Liver (tissue), 9 donors: ENCODE data around the gene HUS1. TPM values are rescaled to one million over a fixed set of nuclear protein-coding genes. Genes with fewer than 3 reads are reported as not detected.

Experiments used
- DNase-seq: peaks from one replicate; pipeline ENCODE4 v3.0.0-alpha.2; 2017; ENCODE audit warnings: low spot score
- H3K27ac ChIP-seq, 2 donors: one replicate each; pipeline ENCODE4 v1.7.0; 2013; ENCODE audit warnings: inconsistent platforms in 2 of 2, low read length in 2 of 2, control low read depth in 1 of 2, low read depth in 1 of 2, mild to moderate bottlenecking in 1 of 2
- H3K27me3 ChIP-seq, 4 donors: one replicate each; pipeline versions ENCODE4 v1.6.1 to v1.7.0; 2013; ENCODE audit warnings: low read length in 3 of 4, inconsistent platforms in 1 of 4, mild to moderate bottlenecking in 1 of 4, moderate library complexity in 1 of 4; ENCODE audit not compliant: control insufficient read depth in 4 of 4, insufficient read depth in 4 of 4
- H3K36me3 ChIP-seq, 4 donors: one replicate each; pipeline versions ENCODE4 v1.6.1 to v1.7.0; 2013; ENCODE audit warnings: low read length in 3 of 4, mild to moderate bottlenecking in 3 of 4, low read depth in 1 of 4, moderate library complexity in 1 of 4; ENCODE audit not compliant: control insufficient read depth in 4 of 4, insufficient read depth in 3 of 4
- H3K4me1 ChIP-seq, 4 donors: one replicate each; pipeline versions ENCODE4 v1.6.1 to v1.7.0; 2013; ENCODE audit warnings: low read length in 3 of 4, mild to moderate bottlenecking in 3 of 4, moderate library complexity in 1 of 4; ENCODE audit not compliant: control insufficient read depth in 4 of 4, insufficient read depth in 4 of 4
- H3K4me3 ChIP-seq, 3 donors: one replicate each; pipeline versions ENCODE4 v1.6.1 to v1.7.0; 2013; ENCODE audit warnings: low read length in 3 of 3, control low read depth in 1 of 3, low read depth in 1 of 3, mild to moderate bottlenecking in 1 of 3
- H3K9ac ChIP-seq, 2 donors: one replicate each; pipeline ENCODE4 v1.7.0; 2013; ENCODE audit warnings: low read length in 2 of 2, mild to moderate bottlenecking in 2 of 2, moderate library complexity in 2 of 2, control low read depth in 1 of 2, low read depth in 1 of 2
- H3K9me3 ChIP-seq, 4 donors: one replicate each; pipeline versions ENCODE4 v1.6.1 to v1.7.0; 2013; ENCODE audit warnings: low read length in 3 of 4; ENCODE audit not compliant: control insufficient read depth in 4 of 4
- ATF3 ChIP-seq: IDR thresholded peaks from 2 replicates; pipeline ENCODE4 v1.6.1; 2016; ENCODE audit warnings: antibody characterized with exemption
- CTCF ChIP-seq: fragments of 150-350 bp; IDR thresholded peaks from 2 replicates; pipeline ENCODE4 v1.5.1; 2017; ENCODE audit warnings: improper control_type of control experiment, low read depth, low read length; ENCODE audit not compliant: missing input control
- EGR1 ChIP-seq, 2 donors: IDR thresholded peaks; 2 replicates each; pipeline ENCODE4 v1.6.1; 2016 to 2018; ENCODE audit warnings: antibody characterized with exemption in 2 of 2, low read depth in 2 of 2
- FOXA1 ChIP-seq: IDR thresholded peaks from 2 replicates; pipeline ENCODE4 v1.6.1; 2016; ENCODE audit warnings: antibody characterized with exemption
- FOXA2 ChIP-seq: IDR thresholded peaks from 2 replicates; pipeline ENCODE4 v1.6.1; 2016; ENCODE audit warnings: antibody characterized with exemption
- GABPA ChIP-seq, 2 donors: IDR thresholded peaks in 1 of 2; conservative IDR thresholded peaks in 1 of 2; 2 replicates each; pipeline ENCODE4 v1.6.1; 2016; ENCODE audit warnings: antibody characterized with exemption in 2 of 2, mild to moderate bottlenecking in 1 of 2, moderate library complexity in 1 of 2
- HNF4A ChIP-seq, 2 donors: conservative IDR thresholded peaks; 2 replicates each; pipeline ENCODE4 v1.6.1; 2016; ENCODE audit warnings: antibody characterized with exemption in 2 of 2, mild to moderate bottlenecking in 2 of 2
- HNF4G ChIP-seq: IDR thresholded peaks from 2 replicates; pipeline ENCODE4 v1.6.1; 2016; ENCODE audit warnings: antibody characterized with exemption
- JUND ChIP-seq, 2 donors: IDR thresholded peaks; 2 replicates each; pipeline ENCODE4 v1.6.1; 2016; ENCODE audit warnings: antibody characterized with exemption in 2 of 2
- MAX ChIP-seq: IDR thresholded peaks from 2 replicates; pipeline ENCODE4 v1.6.1; 2016; ENCODE audit warnings: antibody characterized with exemption
- NR2F2 ChIP-seq: IDR thresholded peaks from 2 replicates; pipeline ENCODE4 v1.6.1; 2016; ENCODE audit warnings: antibody characterized with exemption
- RAD21 ChIP-seq, 2 donors: IDR thresholded peaks; 2 replicates each; pipeline ENCODE4 v1.6.1; 2016; ENCODE audit warnings: antibody characterized with exemption in 2 of 2, mild to moderate bottlenecking in 2 of 2
- REST ChIP-seq: IDR thresholded peaks from 2 replicates; pipeline ENCODE4 v1.6.1; 2016; ENCODE audit warnings: antibody characterized with exemption, mild to moderate bottlenecking
- RXRA ChIP-seq, 2 donors: IDR thresholded peaks; 2 replicates each; pipeline ENCODE4 v1.6.1; 2017 to 2018; ENCODE audit warnings: antibody characterized with exemption in 2 of 2, mild to moderate bottlenecking in 1 of 2
- SP1 ChIP-seq: IDR thresholded peaks from 2 replicates; pipeline ENCODE4 v1.6.1; 2018; ENCODE audit warnings: antibody characterized with exemption, mild to moderate bottlenecking
- TAF1 ChIP-seq: conservative IDR thresholded peaks from 2 replicates; pipeline ENCODE4 v1.6.1; 2016; ENCODE audit warnings: antibody characterized with exemption, mild to moderate bottlenecking
- YY1 ChIP-seq: IDR thresholded peaks from 2 replicates; pipeline ENCODE4 v1.6.1; 2016; ENCODE audit warnings: antibody characterized with exemption, mild to moderate bottlenecking
- ZBTB33 ChIP-seq: IDR thresholded peaks from 2 replicates; pipeline ENCODE4 v1.6.1; 2016; ENCODE audit warnings: antibody characterized with exemption
- WGBS: extraction: QIAGEN DNeasy Blood & Tissue Kit; methylation state at CpG from one replicate; pipeline ENCODE4 v1.1.7; 2013; 5-methylcytosine and 5-hydroxymethylcytosine counted together
- polyA plus RNA-seq, 2 donors: library from polyadenylated mRNA; stranded (reverse) in 1 of 2; unstranded in 1 of 2; fragments of 200-250 nt in 1 of 2; fragments of >200 nt in 1 of 2; fragmentation: Nextera tagmentation in 1 of 2; extraction: Ambion mirVana in 1 of 2; gene quantifications; one replicate each; pipeline versions ENCODE4 v1.2.1 to v1.2.3, GENCODE V29; 2013 to 2015
- total RNA-seq, 2 donors: library from RNA; depleted of rRNA; stranded (reverse); fragments of >200 nt; gene quantifications; one replicate each; pipeline ENCODE4 v1.2.3, GENCODE V29; 2014
- donor health status: healthy.
- donor health status: healthy.
- donor health status: healthy.
- donor health status: healthy.
- donor health status: healthy.

The HUS1 gene
- total and polyA plus RNA-seq, 4 donors = 9.2 to 39.0 (median 18.4) TPM

GRCh38 chr7:48004638-48005037, 25.2 kb upstream of the HUS1 start:
- 45% methylated on average over 5 of the region's 5 CpGs for WGBS
- Histone ChIP-seq H3K4me1 (no peaks in the 10 kb centered on the region), H3K27ac (no peak overlapping the region), H3K9ac (no peak overlapping the region), H3K36me3 (no peaks in the 10 kb centered on the region), H3K9me3 (no peaks in the 10 kb centered on the region), H3K4me3 (no peak overlapping the region), H3K27me3 (no peaks in the 10 kb centered on the region)
- no peak for DNase-seq
- TF ChIP-seq HNF4G = no peak
- no peak for TF ChIP-seq YY1
- TF ChIP-seq RAD21 (IDR thresholded peaks at IDR 0.05) = no peak
- TF ChIP-seq MAX = no peak
- no peak for TF ChIP-seq ATF3
- no peak for TF ChIP-seq JUND (IDR thresholded peaks at IDR 0.05)
- no peak for TF ChIP-seq EGR1 (IDR thresholded peaks at IDR 0.05; ENCODE audit: low read depth in 2 of 2)
- no peak for TF ChIP-seq GABPA (IDR thresholded peaks at IDR 0.05 in 1 of 2, conservative IDR thresholded peaks at IDR 0.05 in 1 of 2)
- TF ChIP-seq CTCF = no peak
- no peak for TF ChIP-seq REST
- TF ChIP-seq RXRA (IDR thresholded peaks at IDR 0.05) = no peak
- TF ChIP-seq NR2F2 = no peak
- no peak for TF ChIP-seq TAF1
- no peak for TF ChIP-seq FOXA1
- TF ChIP-seq SP1 = no peak
- TF ChIP-seq ZBTB33 = no peak
- no peak for TF ChIP-seq FOXA2
- TF ChIP-seq HNF4A (conservative IDR thresholded peaks at IDR 0.05) = no peak
